ENCODE measurements around the gene RTP1. TPM values are rescaled to one million over a fixed set of nuclear protein-coding genes. Genes with fewer than 3 reads are reported as not detected.

Gene RTP1
- total and polyA plus RNA-seq, 2 of the 4 experiments (the other 2 are of a cell fraction) = not detected

GRCh38 chr3:187212705-187213104 lies 15.4 kb downstream of the RTP1 start:
- Histone ChIP-seq H3K9me1 (ENCODE audit: insufficient read depth, low read length) (no peaks in the 10 kb centered on the region), H2AK5ac (ENCODE audit: low read depth, low read length) (no peak overlapping the region), H4K91ac (ENCODE audit: insufficient read depth, low read depth, low read length) (no peak overlapping the region), H3K36me3 (ENCODE audit: control insufficient read depth, insufficient read depth, low read length) (no peaks in the 10 kb centered on the region), H3K4me2 (ENCODE audit: low read depth, low read length) (no peak overlapping the region), H3K9me3 (ENCODE audit: control insufficient read depth, insufficient read depth, low read length) (no peaks in the 10 kb centered on the region), H2BK120ac (ENCODE audit: low read depth, low read length) (no peak overlapping the region), H3K4me1 (ENCODE audit: control insufficient read depth, insufficient read depth, low read length) (peaks cover 8% of the 10 kb centered on the region), H2AFZ (replicated peaks; ENCODE audit: low read length, poor library complexity) (no peak overlapping the region), H2BK5ac (ENCODE audit: low read depth, low read length, poor library complexity, severe bottlenecking) (no peak overlapping the region), H3K27ac (ENCODE audit: insufficient read depth, low read length) (no peak overlapping the region), H3K18ac (ENCODE audit: low read depth, low read length) (no peak overlapping the region), H3K56ac (ENCODE audit: extremely low read depth, insufficient read depth, low read length) (no peak overlapping the region), H3K14ac (replicated peaks; ENCODE audit: low read depth, low read length) (no peak overlapping the region), H4K5ac (ENCODE audit: low read depth, low read length) (no peak overlapping the region), H2AK9ac (replicated peaks; ENCODE audit: low read depth, low read length, poor library complexity) (no peak overlapping the region), H3K9ac (ENCODE audit: low read depth, low read length) (no peak overlapping the region), H3K79me1 (ENCODE audit: low read depth in 1 of 2, low read length in 2 of 2) (no peaks in the 10 kb centered on the region), H4K20me1 (ENCODE audit: insufficient read depth, low read length) (no peaks in the 10 kb centered on the region), H3K27me3 (ENCODE audit: control insufficient read depth, insufficient read depth, low read length) (no peaks in the 10 kb centered on the region; the same call in 1 of the 2 replicates), H2BK15ac (ENCODE audit: low read depth, low read length) (no peak overlapping the region), H4K8ac (ENCODE audit: low read depth in 2 of 2, low read length in 2 of 2) (no peak overlapping the region), H3K4ac (ENCODE audit: low read depth, low read length) (no peak overlapping the region), H3K23ac (ENCODE audit: low read depth, low read length) (no peak overlapping the region), H3K4me3 (ENCODE audit: insufficient read depth, low read depth, low read length) (no peak overlapping the region), H2BK20ac (ENCODE audit: low read depth, low read length) (no peak overlapping the region)
- DNase-seq (no peak), ATAC-seq (ENCODE audit: low read depth) (no peak)
- intact Hi-C loops (cut with micrococcal nuclease) = no loop called here
- BruUV-seq (replicated peaks) = no TSS peak
- ChIA-PET POLR2A (ENCODE audit: unreplicated experiment) (interaction anchor here (0.5 to 0.6 kb wide), 2 partner anchors 13 to 40 kb away, joined by 5 to 10 read pairs; no protein-coding TSS in a partner anchor), CTCF (interaction anchor here (0.6 to 0.7 kb wide), 2 partner anchors 107 to 1815 kb away, joined by 3 to 5 read pairs; no protein-coding TSS in a partner anchor)
- WGBS, 2 experiments (ENCODE audit: extremely low coverage in 2 of 2, insufficient read length in 1 of 2) = no CpG with 5 or more reads among the region's 4 CpGs
- in situ Hi-C loops (cut with MboI; ENCODE audit: low sequenced_read_pairs) = no loop called here
- TF ChIP-seq, protein P1, sequence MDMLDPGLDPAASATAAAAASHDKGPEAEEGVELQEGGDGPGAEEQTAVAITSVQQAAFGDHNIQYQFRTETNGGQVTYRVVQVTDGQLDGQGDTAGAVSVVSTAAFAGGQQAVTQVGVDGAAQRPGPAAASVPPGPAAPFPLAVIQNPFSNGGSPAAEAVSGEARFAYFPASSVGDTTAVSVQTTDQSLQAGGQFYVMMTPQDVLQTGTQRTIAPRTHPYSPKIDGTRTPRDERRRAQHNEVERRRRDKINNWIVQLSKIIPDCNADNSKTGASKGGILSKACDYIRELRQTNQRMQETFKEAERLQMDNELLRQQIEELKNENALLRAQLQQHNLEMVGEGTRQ (IDR thresholded peaks at IDR 0.05; ENCODE audit: low read depth, low read length) = no peak
- TF ChIP-seq NFE2L2 (IDR thresholded peaks at IDR 0.05; ENCODE audit: low read depth, low read length) = no peak
- TF ChIP-seq FOS (IDR thresholded peaks at IDR 0.05; ENCODE audit: low read depth, low read length) = no peak
- no peak for TF ChIP-seq RCOR1 (IDR thresholded peaks at IDR 0.05; ENCODE audit: insufficient replicate concordance, low read length)
- dilution Hi-C loops (cut with HindIII; ENCODE audit: low sequenced_read_pairs, unreplicated experiment) = loop anchor here (25.0 kb wide), 1 partner anchor 475 kb away; no protein-coding TSS in a partner anchor

Data from IMR-90 (cell line).